Thyroid gland (tissue), 4 donors: ENCODE measurements around the gene FSD1L. TPM values are rescaled to one million over a fixed set of nuclear protein-coding genes. Genes with fewer than 3 reads are reported as not detected.

Experiments used
- DNase-seq, 2 donors: peaks; one replicate each; pipeline ENCODE4 v3.0.0-alpha.2; 2019
- H3K27ac ChIP-seq, 3 donors: fragments of 200-600 bp; sonication (generic); 1 replicate in 2 of 3; 2 replicates in 1 of 3; pipeline ENCODE4 v1.5.1; 2016 to 2019; ENCODE audit warnings: mild to moderate bottlenecking in 1 of 3, moderate library complexity in 1 of 3
- H3K27me3 ChIP-seq: fragments of 200-600 bp; sonication (generic); one replicate; pipeline ENCODE4 v1.5.1; 2019
- H3K36me3 ChIP-seq, 2 donors: fragments of 200-600 bp; sonication (generic); one replicate each; pipeline ENCODE4 v1.5.1; 2016 to 2019
- H3K4me1 ChIP-seq, 2 donors: fragments of 200-600 bp; sonication (generic); one replicate each; pipeline ENCODE4 v1.5.1; 2017 to 2019
- H3K4me3 ChIP-seq, 3 donors: fragments of 200-600 bp; sonication (generic); replicated peaks in 1 of 3; 1 replicate in 2 of 3; 2 replicates in 1 of 3; pipeline ENCODE4 v1.5.1; 2016; ENCODE audit warnings: mild to moderate bottlenecking in 1 of 3
- H3K9me3 ChIP-seq: fragments of 200-600 bp; sonication (generic); one replicate; pipeline ENCODE4 v1.5.1; 2017
- CTCF ChIP-seq, 6 experiments: fragments of 200-600 bp in 3 of 6; fragments of 450-650 bp in 3 of 6; sonication (generic) in 3 of 6; IDR thresholded peaks; one replicate each; pipeline ENCODE4 v1.5.1; 2016 to 2019; ENCODE audit warnings: antibody characterized with exemption in 6 of 6, mild to moderate bottlenecking in 2 of 6, inconsistent platforms in 1 of 6, moderate library complexity in 1 of 6
- POLR2A ChIP-seq, 2 donors: fragments of 450-650 bp; IDR thresholded peaks; one replicate each; pipeline ENCODE4 v1.6.1; 2017; ENCODE audit warnings: antibody characterized with exemption in 2 of 2, mild to moderate bottlenecking in 2 of 2, moderate library complexity in 1 of 2
- WGBS, 2 donors: methylation state at CpG; one replicate each; pipeline ENCODE4 v1.1.5; 2017; 5-methylcytosine and 5-hydroxymethylcytosine counted together
- intact Hi-C: fragments of 100-400 bp; cut with DNase I; formaldehyde crosslinking; loops from one replicate; pipeline ENCODE4 v1.15.1; 2023
- total RNA-seq, 4 donors: library from RNA; depleted of rRNA; stranded (reverse); fragments of >200 nt; gene quantifications; one replicate each; pipeline ENCODE4 v1.2.3, GENCODE V29; 2016

Gene FSD1L
- 1 to 10 TPM; 5.9 to 9.0 (median 8.3) TPM for total RNA-seq

- TF ChIP-seq POLR2A (IDR thresholded peaks at IDR 0.05) (peak in 1 of 2 donors; percentile 60), CTCF (IDR thresholded peaks at IDR 0.05) (peak in 3 of 6 experiments; percentile 16 to 26 (median 21))
- intact Hi-C loops: no loop called here
- peak within 1 kb of the TSS; percentile 13 to 89 (median 66) for H3K4me3 ChIP-seq
- 1% methylated on average over 30 to 33 of the region's 87 CpGs for WGBS, 2 donors
- H3K4me1 ChIP-seq: peaks cover 4 to 6% of the 10 kb centered on the region in 2 donors
- peak within 1 kb of the TSS in 2 of 3 donors; percentile 13 to 54 for H3K27ac ChIP-seq
- no peaks in the 10 kb centered on the region for H3K27me3 ChIP-seq
- no peaks in the 10 kb centered on the region for H3K9me3 ChIP-seq
- H3K36me3 ChIP-seq: no peaks in the 10 kb centered on the region
- peak; percentile 93 to 94 for DNase-seq
These were observed at the start of gene FSD1L for GRCh38 chr9:105447814-105448812. Gene FSD1L (plus strand): TSS chr9:105448034. CDS start chr9:105448221, 187 bp downstream.

GRCh38 chr9:105399117-105399516, 48.7 kb upstream of the FSD1L start:
- WGBS, 2 donors: 69 to 72% methylated on average over 2 of the region's 2 CpGs
- Histone ChIP-seq H3K36me3 (no peaks in the 10 kb centered on the region), H3K4me1 (no peaks in the 10 kb centered on the region), H3K9me3 (no peaks in the 10 kb centered on the region), H3K27ac (no peak overlapping the region), H3K27me3 (no peaks in the 10 kb centered on the region), H3K4me3 (no peak overlapping the region)
- TF ChIP-seq CTCF (IDR thresholded peaks at IDR 0.05) (no peak), POLR2A (IDR thresholded peaks at IDR 0.05) (no peak)
- no peak for DNase-seq
- intact Hi-C loops: no loop called here

- Histone ChIP-seq H3K4me3 (no peak overlapping the region), H3K27ac (no peak overlapping the region), H3K27me3 (no peaks in the 10 kb centered on the region), H3K36me3 (no peaks in the 10 kb centered on the region), H3K4me1 (no peaks in the 10 kb centered on the region), H3K9me3 (no peaks in the 10 kb centered on the region)
- intact Hi-C loops: no loop called here
- DNase-seq: no peak
- TF ChIP-seq CTCF (IDR thresholded peaks at IDR 0.05) (no peak), POLR2A (IDR thresholded peaks at IDR 0.05) (no peak)
- WGBS, 2 donors: 47 to 51% methylated on average over 3 of the region's 3 CpGs
These were observed 46.2 kb upstream of the FSD1L start for GRCh38 chr9:105401651-105402050.

DNA sequence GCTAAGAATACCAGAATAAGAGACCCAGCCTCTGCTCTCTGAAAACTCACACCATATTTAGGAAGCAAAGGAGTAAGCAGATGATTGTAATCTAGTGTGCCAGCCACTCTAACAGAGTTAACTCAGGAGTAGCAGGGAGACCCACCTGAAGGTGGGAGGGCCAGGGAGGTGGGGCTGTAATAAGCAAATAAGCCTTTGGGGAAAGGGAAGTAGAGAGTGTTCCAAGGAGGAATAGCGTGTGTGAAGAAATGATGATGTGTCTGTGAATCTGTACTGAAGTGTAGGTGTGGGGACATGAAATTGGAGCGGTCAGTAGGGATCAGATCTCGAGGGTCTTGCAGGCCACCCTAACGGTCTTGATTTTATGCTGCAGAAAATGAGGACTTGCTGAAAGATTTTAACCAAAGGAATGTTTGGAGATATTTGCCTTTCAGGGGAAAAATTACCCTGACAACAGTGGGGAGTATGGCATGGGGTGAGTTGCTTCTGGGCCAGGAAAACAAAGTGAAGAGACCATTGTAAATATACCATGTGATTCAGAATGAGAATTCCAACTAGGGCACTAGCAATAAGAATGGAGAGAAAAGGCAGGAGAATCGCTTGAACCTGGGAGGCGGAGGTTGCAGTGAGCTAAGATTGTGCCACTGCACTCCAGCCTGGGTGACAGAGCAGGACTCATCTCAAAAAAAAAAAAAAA, 44.1 kb upstream of the FSD1L start:
- no peaks in the 10 kb centered on the region for H3K36me3 ChIP-seq
- no peak for DNase-seq
- intact Hi-C loops: no loop called here
- no peaks in the 10 kb centered on the region for H3K9me3 ChIP-seq
- H3K4me1 ChIP-seq: no peaks in the 10 kb centered on the region
- no peak overlapping the region for H3K27ac ChIP-seq
- no peak overlapping the region for H3K4me3 ChIP-seq
- 72 to 74% methylated on average over 6 of the region's 6 CpGs for WGBS, 2 donors
- no peaks in the 10 kb centered on the region for H3K27me3 ChIP-seq
- TF ChIP-seq POLR2A (IDR thresholded peaks at IDR 0.05): no peak
- no peak for TF ChIP-seq CTCF (IDR thresholded peaks at IDR 0.05)
